Measurements from ENCODE around the gene HDAC7.
"Not testable (repeated sequence)": the region's sequence is repeated elsewhere in the genome, so short reads cannot be mapped to it uniquely, and the experiment has no call there.

HDAC7 gene

GRCh38 chr12:47845081-47845480 is 25.4 kb upstream of the HDAC7 start:
- Histone ChIP-seq H3K27me3 (ENCODE audit: control insufficient read depth, insufficient read depth, low read length) (no peaks in the 10 kb centered on the region), H3K4me3 (ENCODE audit: low read length) (no peak overlapping the region), H3K36me3 (ENCODE audit: control insufficient read depth, insufficient read depth, low read length) (no peaks in the 10 kb centered on the region), H3K9ac (ENCODE audit: low read length) (no peak overlapping the region), H3K4me1 (ENCODE audit: control insufficient read depth, insufficient read depth, low read length) (no peaks in the 10 kb centered on the region), H3K9me3 (ENCODE audit: control insufficient read depth, low read length) (no peaks in the 10 kb centered on the region)

- H3K36me3 ChIP-seq (ENCODE audit: control insufficient read depth, insufficient read depth, low read length), result no peaks in the 10 kb centered on the region
- no peaks in the 10 kb centered on the region for H3K4me1 ChIP-seq (ENCODE audit: control insufficient read depth, insufficient read depth, low read length)
- no peak overlapping the region for H3K9ac ChIP-seq (ENCODE audit: low read length)
- no peaks in the 10 kb centered on the region for H3K27me3 ChIP-seq (ENCODE audit: control insufficient read depth, insufficient read depth, low read length)
- H3K9me3 ChIP-seq (ENCODE audit: control insufficient read depth, low read length), result no peaks in the 10 kb centered on the region
- H3K4me3 ChIP-seq (ENCODE audit: low read length), result no peak overlapping the region
Observed at GRCh38 chr12:47844264-47845019, 24.7 kb upstream of the HDAC7 start.

GRCh38 chr12:47843226-47843980 is 23.7 kb upstream of the HDAC7 start:
- no peaks in the 10 kb centered on the region for H3K36me3 ChIP-seq (ENCODE audit: control insufficient read depth, insufficient read depth, low read length)
- no peaks in the 10 kb centered on the region for H3K9me3 ChIP-seq (ENCODE audit: control insufficient read depth, low read length)
- H3K4me3 ChIP-seq (ENCODE audit: low read length), result no peak overlapping the region
- no peaks in the 10 kb centered on the region for H3K27me3 ChIP-seq (ENCODE audit: control insufficient read depth, insufficient read depth, low read length)
- H3K9ac ChIP-seq (ENCODE audit: low read length), result no peak overlapping the region
- H3K4me1 ChIP-seq (ENCODE audit: control insufficient read depth, insufficient read depth, low read length), result no peaks in the 10 kb centered on the region

GRCh38 chr12:47842543-47842942 is 22.8 kb upstream of the HDAC7 start:
- H3K9me3 ChIP-seq (ENCODE audit: control insufficient read depth, low read length); H3K4me1 ChIP-seq (ENCODE audit: control insufficient read depth, insufficient read depth, low read length); H3K9ac ChIP-seq (ENCODE audit: low read length); H3K27me3 ChIP-seq (ENCODE audit: control insufficient read depth, insufficient read depth, low read length); H3K36me3 ChIP-seq (ENCODE audit: control insufficient read depth, insufficient read depth, low read length); H3K4me3 ChIP-seq (ENCODE audit: low read length): not testable (repeated sequence)

GRCh38 chr12:47841910-47842309 is 22.2 kb upstream of the HDAC7 start:
- Histone ChIP-seq H3K4me1 (ENCODE audit: control insufficient read depth, insufficient read depth, low read length) (peaks cover 4% of the 10 kb centered on the region), H3K4me3 (ENCODE audit: low read length) (no peak overlapping the region), H3K9ac (ENCODE audit: low read length) (no peak overlapping the region), H3K36me3 (ENCODE audit: control insufficient read depth, insufficient read depth, low read length) (no peaks in the 10 kb centered on the region), H3K9me3 (ENCODE audit: control insufficient read depth, low read length) (no peaks in the 10 kb centered on the region), H3K27me3 (ENCODE audit: control insufficient read depth, insufficient read depth, low read length) (no peaks in the 10 kb centered on the region)

GRCh38 chr12:47841501-47841900 is 21.8 kb upstream of the HDAC7 start:
- Histone ChIP-seq H3K4me1 (ENCODE audit: control insufficient read depth, insufficient read depth, low read length) (peaks cover 4% of the 10 kb centered on the region), H3K27me3 (ENCODE audit: control insufficient read depth, insufficient read depth, low read length) (no peaks in the 10 kb centered on the region), H3K9me3 (ENCODE audit: control insufficient read depth, low read length) (no peaks in the 10 kb centered on the region), H3K4me3 (ENCODE audit: low read length) (no peak overlapping the region), H3K9ac (ENCODE audit: low read length) (no peak overlapping the region), H3K36me3 (ENCODE audit: control insufficient read depth, insufficient read depth, low read length) (no peaks in the 10 kb centered on the region)

GRCh38 chr12:47840571-47840970 is 20.9 kb upstream of the HDAC7 start:
- Histone ChIP-seq H3K36me3 (ENCODE audit: control insufficient read depth, insufficient read depth, low read length) (no peaks in the 10 kb centered on the region), H3K9me3 (ENCODE audit: control insufficient read depth, low read length) (no peaks in the 10 kb centered on the region), H3K4me3 (ENCODE audit: low read length) (no peak overlapping the region), H3K9ac (ENCODE audit: low read length) (no peak overlapping the region), H3K4me1 (ENCODE audit: control insufficient read depth, insufficient read depth, low read length) (peaks cover 4% of the 10 kb centered on the region), H3K27me3 (ENCODE audit: control insufficient read depth, insufficient read depth, low read length) (no peaks in the 10 kb centered on the region)

- H3K9ac ChIP-seq (ENCODE audit: low read length), result no peak overlapping the region
- H3K4me3 ChIP-seq (ENCODE audit: low read length), result no peak overlapping the region
- no peaks in the 10 kb centered on the region for H3K9me3 ChIP-seq (ENCODE audit: control insufficient read depth, low read length)
- H3K4me1 ChIP-seq (ENCODE audit: control insufficient read depth, insufficient read depth, low read length), result peaks cover 4% of the 10 kb centered on the region
- H3K36me3 ChIP-seq (ENCODE audit: control insufficient read depth, insufficient read depth, low read length), result no peaks in the 10 kb centered on the region
- no peaks in the 10 kb centered on the region for H3K27me3 ChIP-seq (ENCODE audit: control insufficient read depth, insufficient read depth, low read length)
Observed at GRCh38 chr12:47839214-47839876, 19.6 kb upstream of the HDAC7 start.

- no peaks in the 10 kb centered on the region for H3K27me3 ChIP-seq (ENCODE audit: control insufficient read depth, insufficient read depth, low read length)
- H3K9me3 ChIP-seq (ENCODE audit: control insufficient read depth, low read length), result no peaks in the 10 kb centered on the region
- H3K9ac ChIP-seq (ENCODE audit: low read length), result no peak overlapping the region
- no peaks in the 10 kb centered on the region for H3K36me3 ChIP-seq (ENCODE audit: control insufficient read depth, insufficient read depth, low read length)
- H3K4me1 ChIP-seq (ENCODE audit: control insufficient read depth, insufficient read depth, low read length), result peaks cover 4% of the 10 kb centered on the region
- H3K4me3 ChIP-seq (ENCODE audit: low read length), result no peak overlapping the region
Observed at GRCh38 chr12:47838286-47838931, 18.7 kb upstream of the HDAC7 start.

GRCh38 chr12:47837190-47838171 is 17.8 kb upstream of the HDAC7 start:
- Histone ChIP-seq H3K4me3 (ENCODE audit: low read length) (no peak overlapping the region), H3K9me3 (ENCODE audit: control insufficient read depth, low read length) (no peaks in the 10 kb centered on the region), H3K4me1 (ENCODE audit: control insufficient read depth, insufficient read depth, low read length) (peaks cover 4% of the 10 kb centered on the region), H3K9ac (ENCODE audit: low read length) (no peak overlapping the region), H3K36me3 (ENCODE audit: control insufficient read depth, insufficient read depth, low read length) (no peaks in the 10 kb centered on the region), H3K27me3 (ENCODE audit: control insufficient read depth, insufficient read depth, low read length) (no peaks in the 10 kb centered on the region)

GRCh38 chr12:47835831-47836155 is 16.1 kb upstream of the HDAC7 start:
- peaks cover 4% of the 10 kb centered on the region for H3K4me1 ChIP-seq (ENCODE audit: control insufficient read depth, insufficient read depth, low read length)
- H3K9ac ChIP-seq (ENCODE audit: low read length), result no peak overlapping the region
- no peaks in the 10 kb centered on the region for H3K27me3 ChIP-seq (ENCODE audit: control insufficient read depth, insufficient read depth, low read length)
- H3K4me3 ChIP-seq (ENCODE audit: low read length), result no peak overlapping the region
- H3K36me3 ChIP-seq (ENCODE audit: control insufficient read depth, insufficient read depth, low read length), result no peaks in the 10 kb centered on the region
- H3K9me3 ChIP-seq (ENCODE audit: control insufficient read depth, low read length), result no peaks in the 10 kb centered on the region
